GM19099 (cell line): ENCODE measurements around the gene CASP12.

Source experiments
- POLR2A ChIP-seq: IDR thresholded peaks from 3 replicates; pipeline ENCODE4 v1.6.1; 2011; ENCODE audit warnings: low read depth; ENCODE audit not compliant: insufficient read length; ENCODE audit errors: extremely low read depth

Gene CASP12

DNA sequence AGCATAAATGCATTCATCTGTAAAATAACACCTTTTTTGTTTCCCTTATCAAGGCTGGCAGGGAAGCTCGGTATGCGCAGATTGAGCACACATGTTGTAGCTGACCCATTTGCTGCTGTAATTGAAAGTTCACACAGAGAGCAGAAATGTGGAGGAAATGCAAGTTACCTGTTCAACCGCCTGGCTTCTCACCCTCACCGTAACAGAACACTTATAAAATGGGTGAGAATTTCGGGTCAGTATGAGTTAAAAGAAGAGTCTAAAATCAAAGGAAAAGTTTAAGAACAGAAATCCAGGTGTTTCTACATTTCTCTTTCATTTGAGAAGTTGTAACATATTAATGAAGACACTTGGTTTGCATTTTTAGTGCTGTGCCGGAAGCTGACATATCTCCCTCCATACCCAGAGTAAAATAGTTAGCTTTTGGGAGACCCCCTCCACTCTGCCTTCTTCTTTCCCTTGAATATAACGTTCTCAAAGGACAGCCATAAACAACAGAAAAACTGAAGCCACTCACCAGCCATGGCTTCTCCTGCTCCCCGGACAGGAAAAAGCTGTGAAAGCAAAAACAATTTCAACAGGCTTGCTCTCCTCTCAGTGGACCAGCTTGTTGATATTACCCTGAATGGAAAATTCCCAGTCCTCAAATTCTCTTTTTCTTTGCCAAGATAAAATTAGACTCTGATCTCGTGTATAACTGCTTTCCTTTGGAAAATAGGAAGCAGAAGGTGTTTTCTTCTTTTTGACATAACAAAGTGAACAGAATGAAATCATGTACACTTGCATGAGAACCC lies at the start of gene CASP12:
TSS of gene CASP12 (minus strand) at position 570 of the 794 bp plus-strand sequence.
- no peak for TF ChIP-seq POLR2A

DNA sequence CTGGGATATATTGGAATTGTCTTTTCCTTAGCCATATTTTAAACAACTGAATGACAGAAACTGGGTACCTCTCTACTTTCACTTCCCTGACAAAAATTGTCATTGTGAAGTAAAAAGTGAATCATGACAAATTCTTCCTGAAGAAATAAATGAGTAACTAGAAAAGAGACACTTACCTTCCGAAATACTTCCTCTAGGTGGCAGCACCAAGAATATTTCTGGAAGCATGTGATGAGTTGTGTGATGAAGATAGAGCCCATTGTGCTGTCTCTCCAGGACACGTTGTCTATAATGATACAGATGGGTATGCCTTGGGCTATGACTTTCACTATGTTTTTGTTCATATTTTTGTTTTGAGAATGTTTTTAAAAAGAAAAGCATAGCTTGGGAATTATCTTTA lies 48.6 kb upstream of the CASP12 start:
- no peak for TF ChIP-seq POLR2A

DNA sequence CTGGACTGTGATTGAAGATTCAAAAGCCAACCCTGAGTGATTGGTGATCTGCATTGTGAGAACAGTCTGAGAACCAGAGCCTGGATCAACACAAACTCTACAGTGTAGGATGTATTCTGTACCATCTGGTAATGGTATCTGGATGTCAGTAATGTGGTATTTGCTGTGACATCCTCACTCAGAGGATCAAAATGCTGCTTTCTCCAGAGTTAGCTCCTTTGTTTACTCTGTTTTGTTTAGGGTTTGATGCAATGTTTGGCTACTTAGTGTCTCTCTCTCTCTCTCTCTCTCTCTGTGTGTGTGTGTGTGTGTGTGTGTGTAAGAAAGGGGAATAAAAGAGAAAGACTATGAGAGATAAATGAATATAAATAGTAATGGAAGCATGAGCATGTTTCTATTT lies 45.8 kb upstream of the CASP12 start:
- TF ChIP-seq POLR2A, result no peak

DNA sequence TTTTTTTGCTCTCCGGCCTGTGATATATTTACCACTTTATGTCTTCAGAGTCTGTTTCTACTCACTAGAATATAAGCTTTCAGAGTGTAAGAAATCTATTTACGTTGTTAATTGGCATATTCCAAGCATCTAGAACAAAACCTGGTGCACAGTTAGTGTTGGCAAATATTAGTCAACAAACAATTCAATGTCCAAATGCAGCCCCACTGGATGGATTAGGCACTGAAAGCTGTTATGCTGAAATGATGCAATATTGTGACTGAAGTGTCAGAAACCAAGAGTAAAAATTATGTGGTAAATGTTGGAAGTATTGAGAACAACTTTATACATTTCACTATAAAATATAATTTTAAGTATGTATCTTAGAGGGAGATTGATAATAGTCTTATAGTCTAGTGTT lies 45.3 kb upstream of the CASP12 start:
- no peak for TF ChIP-seq POLR2A

DNA sequence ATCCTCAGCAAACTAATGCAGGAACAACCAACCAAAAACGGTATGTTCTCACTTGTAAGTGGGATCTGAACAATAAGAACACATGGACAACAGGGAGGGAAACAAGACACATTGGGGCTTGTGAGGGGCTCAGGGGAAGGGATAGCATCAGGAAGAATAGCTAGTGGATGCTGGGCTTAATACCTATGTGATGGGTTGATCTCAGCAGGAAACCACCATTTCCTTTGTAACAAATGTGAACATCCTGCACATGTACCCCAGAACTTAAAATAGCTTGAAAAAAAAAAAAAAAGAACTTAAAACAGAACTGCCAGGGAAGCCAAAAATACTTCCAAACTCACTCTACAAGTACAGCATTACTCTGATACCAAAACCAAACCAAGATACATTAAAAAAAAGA lies 36.3 kb upstream of the CASP12 start:
- no peak for TF ChIP-seq POLR2A

DNA sequence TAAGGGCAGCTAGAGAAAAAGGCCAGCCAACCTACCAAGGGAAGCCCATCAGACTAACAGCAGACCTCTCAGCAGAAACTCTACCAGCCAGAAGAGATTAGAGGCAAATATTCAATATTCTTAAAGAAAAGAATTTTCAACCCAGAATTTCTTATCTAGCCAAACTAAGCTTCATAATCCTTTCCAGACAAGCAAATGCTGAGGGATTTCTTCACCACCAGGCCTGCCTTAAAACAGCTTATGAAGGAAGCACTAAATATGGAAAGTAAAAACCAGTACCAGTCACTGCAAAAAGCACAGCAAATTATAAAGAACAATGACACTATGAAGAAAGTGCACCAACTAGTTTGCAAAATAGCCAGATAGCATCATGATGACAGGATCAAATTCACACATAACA lies 30.6 kb upstream of the CASP12 start:
- TF ChIP-seq POLR2A, result no peak

DNA sequence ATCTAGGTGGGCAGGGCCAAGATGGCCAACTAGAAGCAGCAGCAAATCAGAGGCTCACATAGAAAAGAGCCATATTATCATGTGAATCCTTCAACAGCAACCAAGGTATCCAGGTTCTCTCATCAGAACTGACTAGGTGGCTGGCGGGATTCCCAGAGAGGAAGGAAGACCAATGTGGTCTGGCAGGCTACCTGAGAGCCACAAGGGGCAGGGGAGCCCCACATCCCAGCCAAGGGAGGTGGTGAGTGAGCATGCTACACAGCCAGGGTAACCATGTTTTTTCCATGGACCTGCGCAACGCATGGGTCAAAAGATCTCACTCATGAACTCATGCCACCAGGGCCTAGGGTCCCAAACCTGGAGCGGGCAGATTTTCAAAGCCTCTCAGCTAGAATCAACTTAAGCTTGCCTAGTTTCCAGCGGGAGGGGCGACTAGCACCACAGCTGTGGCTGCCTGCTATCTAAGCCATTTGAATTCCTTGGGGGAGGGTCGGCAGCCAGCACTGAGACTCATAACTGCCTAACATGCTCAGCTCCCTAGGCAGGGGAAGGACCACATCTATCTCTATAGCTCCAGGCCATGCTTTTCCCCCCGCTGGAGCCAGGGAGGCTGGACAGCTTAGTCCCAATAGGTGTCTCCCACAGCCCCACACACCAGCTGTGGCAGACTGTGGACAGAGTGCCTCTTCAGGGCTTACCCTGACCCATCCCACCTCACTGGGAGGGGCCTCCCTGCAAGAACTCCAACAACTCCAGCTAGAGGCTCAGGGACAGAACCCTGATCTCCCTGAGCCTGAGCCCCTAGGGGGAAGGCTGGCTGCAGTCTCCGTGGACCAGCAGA lies 28.7 kb upstream of the CASP12 start:
- no peak for TF ChIP-seq POLR2A

DNA sequence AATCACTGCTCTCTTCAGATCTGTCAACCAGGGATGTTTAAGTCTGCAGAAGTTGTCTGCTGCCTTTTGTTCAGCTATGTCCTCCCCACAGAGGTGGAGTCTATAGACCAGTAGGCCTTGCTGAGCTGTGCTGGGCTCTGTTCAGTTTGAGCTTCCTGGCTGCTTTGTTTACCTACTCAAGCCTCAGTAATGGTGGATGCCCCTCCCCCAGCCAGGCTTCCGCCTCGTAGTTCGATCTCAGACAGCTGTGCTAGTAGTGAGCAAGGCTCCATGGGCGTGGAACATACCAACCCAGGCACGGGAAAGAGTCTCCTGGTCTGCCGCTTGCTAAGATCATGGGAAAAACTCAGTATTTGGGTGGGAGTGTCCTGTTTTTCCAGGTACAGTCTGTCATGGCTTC lies 27.6 kb upstream of the CASP12 start:
- no peak for TF ChIP-seq POLR2A

DNA sequence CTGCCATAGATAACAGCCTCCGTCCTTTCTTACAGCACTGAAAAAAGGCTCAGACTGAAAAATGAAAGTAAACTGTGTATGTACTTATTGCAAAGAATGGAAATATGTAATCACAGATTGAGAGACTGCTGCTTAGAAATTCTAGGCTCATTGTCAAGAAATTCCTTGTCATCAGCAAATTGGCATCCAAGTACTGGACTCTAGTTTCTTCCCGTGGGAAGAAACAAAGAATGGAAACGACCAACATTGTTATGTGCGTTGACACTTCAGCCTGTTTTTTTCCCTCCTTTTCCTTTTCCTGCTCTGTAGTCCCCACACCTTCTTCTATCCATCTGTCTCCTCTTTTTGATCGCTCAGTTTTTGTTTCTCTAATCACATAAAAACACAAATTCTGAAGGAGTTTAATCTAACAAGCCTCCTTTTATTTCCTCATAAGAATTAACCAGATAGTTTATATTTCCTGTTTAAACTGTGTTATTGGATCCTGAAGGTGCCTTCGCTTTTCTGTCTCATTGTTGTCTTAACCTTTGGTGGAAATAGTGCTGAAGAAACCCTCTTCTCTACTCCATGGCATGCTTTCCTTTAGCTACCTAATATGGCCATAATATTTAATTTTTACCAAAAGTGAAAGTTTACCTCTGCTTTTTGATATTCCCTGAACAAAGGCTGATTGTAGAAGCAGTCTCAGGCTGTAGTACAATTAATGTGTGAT lies 20.0 kb upstream of the CASP12 start:
- TF ChIP-seq POLR2A, result no peak

DNA sequence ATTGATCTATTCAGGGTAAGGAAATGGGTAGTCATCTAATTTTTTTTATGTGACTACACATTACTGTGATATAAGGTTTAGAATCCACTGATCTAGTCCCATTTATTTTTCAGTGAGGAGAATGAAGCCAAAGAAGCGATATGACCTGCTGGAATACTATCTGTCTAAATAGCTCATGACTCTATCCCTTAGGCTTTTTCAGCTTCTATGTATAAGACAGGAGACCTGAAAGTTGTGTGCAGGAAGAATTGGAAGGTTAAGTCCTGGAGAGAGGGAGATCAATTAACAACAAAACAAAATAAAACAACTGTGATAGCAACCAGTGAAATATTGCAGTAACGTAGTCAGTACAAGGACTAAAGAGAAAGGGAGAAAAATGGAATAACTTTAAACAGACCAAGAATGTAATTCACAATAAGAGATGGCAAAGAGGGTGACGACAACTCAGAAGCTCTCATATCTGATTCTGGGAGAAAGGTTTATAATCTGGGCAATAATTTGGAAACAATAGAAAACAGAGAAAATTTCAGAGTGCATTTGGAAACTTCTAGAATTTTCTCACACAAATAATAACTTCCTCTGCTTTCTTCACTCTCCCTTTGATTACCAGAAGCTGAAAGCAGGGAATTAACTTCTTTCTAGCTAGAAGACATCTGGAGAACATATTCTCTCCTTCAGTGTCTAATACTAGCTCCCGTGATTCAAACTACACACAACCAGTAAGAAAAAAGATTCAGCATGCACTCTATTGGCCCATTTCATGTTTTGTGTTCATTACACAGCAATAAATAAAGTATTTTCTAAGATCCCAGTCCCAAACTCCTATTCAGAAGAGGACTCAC lies 19.2 kb upstream of the CASP12 start:
- TF ChIP-seq POLR2A, result no peak

DNA sequence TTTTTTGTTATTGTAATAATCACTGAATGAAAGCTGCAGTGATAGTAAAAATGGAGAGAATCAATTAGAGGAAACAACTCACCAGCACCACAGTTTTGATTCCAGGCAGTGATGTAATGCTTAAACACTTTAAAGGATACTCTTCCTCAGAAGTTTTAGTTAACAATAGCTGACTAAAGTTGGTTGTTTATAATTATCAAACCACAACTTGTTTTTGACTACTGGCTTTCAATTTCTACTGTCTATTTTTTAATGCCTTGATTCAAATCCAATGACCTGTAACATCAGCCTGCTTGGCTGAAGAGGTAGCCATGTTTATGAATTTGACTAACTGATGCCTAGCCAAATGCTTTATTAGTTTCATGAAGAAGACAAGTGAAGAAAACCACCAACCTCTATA lies 18.2 kb upstream of the CASP12 start:
- TF ChIP-seq POLR2A, result no peak

DNA sequence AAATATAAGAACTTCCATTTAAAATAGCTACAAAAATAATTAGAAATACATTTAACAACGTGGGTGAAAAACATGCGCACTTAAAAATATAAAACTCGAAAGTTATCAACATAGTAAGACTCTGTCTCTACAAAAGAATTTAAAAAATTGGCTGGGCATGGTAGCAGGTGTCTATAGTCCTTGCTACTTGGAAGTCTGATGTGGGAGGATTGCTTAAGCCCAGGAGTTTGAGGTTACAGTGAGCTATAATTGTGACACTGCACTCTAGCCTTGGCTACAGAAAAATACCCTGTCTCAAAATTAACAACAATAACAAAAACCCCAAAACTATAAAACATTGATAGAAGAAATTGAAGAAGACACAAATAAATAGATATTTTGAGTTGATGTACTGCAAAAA lies 13.8 kb upstream of the CASP12 start:
- no peak for TF ChIP-seq POLR2A

DNA sequence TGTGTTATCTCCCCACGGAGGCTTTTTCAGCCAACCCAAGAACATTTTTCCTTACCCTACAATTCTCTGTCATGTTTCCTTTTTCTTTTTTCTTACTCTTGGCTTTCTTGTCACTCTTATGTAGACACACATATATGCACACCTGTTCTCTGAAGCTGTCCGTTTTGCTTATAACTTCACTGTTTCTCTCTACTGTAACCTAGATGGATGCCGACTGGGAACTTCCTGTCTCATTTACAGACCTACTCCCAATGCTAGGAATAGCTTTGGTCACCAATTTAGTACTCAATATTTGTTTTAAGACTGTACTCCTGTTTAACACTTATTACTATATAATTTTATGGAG lies 9.9 kb upstream of the CASP12 start:
- no peak for TF ChIP-seq POLR2A

DNA sequence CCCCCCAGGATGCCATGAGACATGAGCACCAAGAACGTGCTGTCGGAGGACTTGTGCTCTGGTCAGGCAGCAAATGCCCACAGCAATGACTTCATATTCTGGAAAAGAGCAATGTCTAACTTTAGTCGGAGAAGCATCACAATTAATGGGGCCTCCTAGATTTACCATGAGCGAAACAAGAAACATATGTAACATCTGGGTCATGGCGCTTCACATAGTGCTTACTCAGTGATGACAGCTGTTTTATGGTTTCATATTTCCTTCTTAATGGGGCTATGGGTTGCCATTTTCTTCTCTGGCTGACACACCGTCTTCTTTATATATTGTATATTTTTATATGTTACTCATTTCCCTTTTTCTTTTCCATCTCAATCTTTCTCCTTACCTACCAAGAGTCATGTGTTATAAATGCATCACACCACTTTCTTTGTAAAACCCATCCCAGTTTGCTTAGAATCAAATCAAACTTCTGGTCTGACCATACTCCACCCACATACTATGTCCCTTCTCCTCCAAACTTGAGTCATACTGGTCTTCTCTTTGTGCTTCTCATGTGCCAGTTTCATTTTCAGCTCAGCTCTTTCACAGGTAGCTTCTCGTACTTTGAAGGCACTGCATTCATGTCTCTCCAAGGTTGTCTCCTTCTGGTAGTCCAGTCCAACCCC lies 9.4 kb upstream of the CASP12 start:
- TF ChIP-seq POLR2A, result no peak
